ENCODE data around the gene SLC44A1.

SLC44A1 gene

DNA sequence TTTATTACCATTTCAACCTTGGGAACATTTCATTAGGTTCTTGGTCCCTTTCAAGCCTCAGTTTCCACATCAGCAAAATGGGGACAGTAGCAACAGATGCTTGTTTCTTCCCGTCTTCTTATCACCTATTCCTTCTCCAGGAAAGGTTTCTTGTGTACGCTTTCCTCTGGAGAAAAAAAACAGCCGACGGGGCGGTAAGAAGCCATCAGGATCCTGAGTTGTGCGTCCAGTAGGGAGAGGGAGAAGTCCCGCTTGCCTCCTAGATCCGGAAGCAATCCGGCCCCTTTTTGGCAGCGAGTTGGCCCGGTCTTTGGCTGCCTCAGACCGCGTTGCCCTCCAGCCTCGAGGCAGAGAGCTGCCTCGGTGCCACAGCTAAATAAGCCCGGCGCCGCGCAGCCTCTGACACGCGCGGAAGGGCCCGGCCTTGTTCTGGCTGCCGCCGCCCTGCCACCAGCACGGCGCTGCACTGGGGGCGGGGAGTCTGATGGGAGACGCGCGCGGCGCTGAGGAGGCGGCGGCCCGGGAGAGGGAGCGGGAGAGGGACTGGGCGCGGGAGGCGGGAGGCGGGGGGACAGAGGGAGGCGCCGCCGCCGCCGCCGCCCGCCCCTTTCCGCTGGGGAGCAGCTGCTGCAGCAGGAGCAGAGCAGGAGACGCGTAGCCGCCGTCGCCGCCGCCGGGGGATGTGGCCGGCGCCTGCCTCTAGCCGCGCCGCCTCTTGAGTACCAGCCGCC is at the start of gene SLC44A1:
SLC44A1 (plus strand) TSS at position 649 of the 731 bp plus-strand sequence. CDS start 218 bp downstream, outside the sequence.
- peak; percentile 91 to 95 for DNase-seq

DNA sequence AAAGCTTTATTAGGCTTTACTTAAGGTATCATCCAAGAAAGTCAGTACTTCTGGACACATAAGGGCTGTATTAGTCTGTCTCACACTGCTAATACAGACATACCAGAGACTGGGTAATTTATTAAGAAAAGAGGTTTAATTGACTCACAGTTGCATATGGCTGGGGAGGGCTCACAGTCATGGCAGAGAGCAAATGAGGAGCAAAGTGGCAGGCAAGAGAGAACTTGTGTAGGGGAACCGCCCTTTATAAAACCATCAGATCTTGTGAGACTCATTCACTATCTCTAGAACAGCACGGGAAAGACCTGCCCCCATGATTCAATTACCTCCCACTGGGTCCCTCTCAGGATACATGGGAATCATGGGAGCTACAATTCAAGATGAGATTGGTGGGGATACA is 49.2 kb upstream of the SLC44A1 start:
- no peak for DNase-seq

DNA sequence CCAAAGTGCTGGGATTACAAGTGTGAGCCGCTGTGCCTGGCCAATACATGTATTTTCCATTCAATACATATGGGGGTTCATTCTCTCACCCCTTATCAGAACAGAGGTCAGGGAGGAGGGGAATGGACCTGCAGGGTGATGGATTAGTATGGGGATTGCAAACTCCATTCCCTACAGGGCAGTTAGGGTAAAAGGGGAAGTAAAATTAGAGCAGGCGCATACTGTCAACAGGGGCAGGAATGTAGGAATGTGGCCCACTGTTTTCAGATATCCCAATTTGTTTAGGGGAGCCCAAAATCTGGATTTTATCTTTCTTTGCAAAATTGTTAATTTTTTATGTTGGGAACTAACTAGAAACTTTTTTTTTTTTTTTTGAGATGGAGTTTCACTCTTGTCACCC is 46.4 kb upstream of the SLC44A1 start:
- DNase-seq, result no peak

DNA sequence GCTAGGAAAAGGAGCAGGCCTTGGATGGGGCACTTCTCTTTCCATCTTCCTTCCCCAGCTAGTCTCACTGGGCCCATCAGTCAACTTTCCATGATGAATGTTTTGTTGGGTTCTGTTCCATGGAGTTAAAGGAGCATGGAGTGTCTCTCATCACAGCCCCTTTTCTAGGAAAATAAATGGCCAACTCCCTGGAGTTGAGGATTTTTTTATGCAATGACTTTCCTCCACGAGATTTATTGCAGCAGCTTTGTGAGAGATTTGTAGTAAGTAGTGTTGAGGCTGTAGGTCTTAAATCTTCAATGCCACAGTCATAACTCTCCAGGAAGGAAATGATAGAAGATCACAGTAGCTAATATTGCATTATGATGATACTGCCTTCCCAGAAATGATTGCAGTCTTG is 45.6 kb upstream of the SLC44A1 start:
- DNase-seq, result no peak

DNA sequence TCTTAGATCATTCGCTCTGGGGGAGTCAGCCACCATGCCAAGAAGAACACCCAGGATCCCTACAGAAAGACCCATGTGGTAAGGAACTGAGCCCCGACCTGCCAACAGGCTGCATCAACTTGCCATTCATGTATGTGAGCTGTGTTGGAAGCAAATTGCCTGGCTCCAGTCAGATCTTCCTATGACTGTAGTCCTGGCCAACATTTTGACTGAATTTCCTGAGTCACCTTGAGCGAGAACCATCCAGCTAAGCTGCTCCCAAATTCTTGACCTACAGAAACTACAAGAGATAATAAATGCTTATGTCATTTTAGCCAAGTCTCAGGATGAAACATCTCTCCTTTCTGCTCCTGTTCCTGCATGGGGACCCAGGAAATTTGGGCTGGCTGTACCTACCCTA is 40.0 kb upstream of the SLC44A1 start:
- no peak for DNase-seq

DNA sequence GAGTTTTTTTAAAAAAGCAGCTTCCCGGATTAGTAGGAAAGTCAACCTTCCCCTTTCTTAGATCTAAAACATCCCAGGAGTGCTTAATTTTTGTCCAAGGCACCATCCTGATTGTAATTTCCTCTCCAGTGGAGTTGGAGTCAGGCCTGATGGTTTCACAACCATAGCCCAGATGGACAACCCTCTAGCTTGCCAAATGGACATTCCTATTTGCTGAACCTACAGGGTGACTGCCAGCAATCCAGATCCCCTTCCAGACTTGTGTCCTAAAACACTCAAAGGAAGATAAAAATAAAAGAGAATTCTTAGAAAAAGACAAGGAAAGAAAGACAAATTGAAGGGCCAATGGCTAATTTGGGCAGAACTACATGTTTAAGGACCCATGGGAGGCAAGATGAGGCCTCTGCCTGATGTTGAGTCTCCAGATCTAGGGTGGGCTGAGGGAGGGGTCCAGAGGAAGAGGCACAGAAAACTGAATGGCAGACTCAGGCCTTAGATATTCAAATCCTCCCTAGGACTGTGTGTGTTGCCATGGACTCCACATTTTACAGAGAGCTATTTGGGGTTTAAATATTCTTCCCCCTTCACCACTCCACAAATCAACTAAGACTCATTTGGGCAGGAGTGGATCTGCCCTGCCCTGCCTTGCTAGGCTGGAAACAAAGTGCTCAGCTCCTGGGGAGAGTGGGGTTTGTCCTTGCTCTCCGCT is 38.5 kb upstream of the SLC44A1 start:
- no peak for DNase-seq

DNA sequence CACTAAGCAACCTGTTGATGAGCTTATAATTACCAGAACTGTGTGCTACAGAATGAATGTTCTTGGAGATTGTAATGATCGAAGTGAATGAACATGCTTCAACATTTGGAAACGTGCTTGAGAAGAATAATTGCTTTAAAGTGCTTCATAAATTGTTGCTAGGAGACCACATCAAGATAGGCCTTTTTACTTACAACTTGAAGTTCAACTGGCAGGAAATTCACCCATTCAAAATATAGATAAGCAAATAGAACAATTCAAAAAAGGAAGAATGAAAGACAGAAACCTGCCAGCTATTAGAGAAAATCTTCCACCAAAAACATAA is 38.0 kb upstream of the SLC44A1 start:
- DNase-seq, result no peak

DNA sequence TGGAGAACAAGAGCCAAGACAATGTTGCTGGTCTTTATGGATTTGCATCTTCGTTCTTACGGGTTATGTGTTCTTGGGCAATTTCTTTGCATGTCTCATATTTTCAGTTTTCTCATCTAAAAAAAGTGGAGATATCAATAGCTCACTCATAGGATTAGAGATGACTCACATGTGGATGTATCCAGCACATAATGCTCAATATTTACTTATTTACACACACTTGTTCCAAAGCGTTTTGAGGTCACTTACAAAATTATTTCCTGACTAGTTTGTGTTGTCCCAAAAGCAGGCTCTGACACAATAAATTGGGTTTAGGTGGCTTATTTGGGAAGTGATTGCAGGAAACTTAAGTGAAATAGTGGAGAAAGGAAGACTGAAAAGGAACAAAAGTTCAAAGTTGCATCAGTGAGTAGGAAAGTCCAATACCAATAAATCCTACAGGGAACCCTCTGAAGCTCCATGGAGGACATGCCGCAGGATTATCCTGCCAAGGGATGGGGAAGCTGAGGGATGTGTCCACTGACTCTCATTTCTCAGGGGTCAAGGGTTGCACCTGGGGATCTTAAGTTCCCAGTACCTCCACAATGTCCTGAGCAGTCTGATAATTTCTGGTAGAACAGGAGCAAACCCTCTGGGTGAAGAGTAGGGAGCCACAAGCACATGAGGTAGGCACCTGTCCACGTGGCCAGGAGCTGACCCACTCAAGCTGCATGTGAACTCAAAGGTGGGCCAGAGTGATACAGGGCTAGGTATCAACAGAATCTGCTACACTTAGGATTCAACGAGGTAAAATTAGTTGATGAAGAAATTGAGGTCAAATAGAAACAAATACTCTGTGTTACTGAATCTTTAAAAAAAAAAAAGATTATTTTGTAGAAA is 37.4 kb upstream of the SLC44A1 start:
- DNase-seq, result peak in 1 of 2 donors; percentile 14

DNA sequence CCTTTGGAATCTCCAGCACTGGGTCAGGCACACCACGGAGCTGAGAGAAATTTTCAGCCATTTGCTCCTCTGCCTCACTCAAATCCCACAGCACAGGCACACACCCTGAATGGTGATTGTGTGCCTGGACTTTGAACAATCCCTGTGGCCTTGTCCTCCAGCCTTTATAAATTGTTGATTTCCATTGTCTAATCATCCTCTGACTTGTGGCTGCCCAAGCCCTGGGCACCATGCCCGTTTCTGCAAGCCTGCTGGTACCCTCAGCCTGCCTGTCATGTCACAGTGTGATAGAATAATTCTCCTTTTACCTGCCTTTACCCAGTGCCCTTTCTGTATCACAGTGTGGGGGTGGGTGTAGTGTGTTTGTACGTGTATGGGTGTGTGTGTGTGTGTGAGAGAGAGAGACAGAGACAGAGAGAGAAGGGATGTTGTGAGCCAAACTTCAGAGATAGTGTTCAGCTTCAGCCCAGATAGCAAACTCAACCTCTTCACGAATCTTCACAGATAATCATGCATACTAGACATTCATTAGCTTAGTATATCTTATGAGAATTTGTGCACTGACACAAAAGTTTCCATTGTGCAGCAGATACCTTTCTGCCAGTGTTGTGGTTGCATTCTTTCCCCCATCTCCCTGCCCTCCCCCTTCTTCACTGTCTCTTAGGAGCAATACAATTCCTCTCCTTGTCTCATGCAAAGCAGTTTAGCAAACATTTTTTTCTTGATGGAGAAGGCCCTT is 27.8 kb upstream of the SLC44A1 start:
- no peak for DNase-seq

DNA sequence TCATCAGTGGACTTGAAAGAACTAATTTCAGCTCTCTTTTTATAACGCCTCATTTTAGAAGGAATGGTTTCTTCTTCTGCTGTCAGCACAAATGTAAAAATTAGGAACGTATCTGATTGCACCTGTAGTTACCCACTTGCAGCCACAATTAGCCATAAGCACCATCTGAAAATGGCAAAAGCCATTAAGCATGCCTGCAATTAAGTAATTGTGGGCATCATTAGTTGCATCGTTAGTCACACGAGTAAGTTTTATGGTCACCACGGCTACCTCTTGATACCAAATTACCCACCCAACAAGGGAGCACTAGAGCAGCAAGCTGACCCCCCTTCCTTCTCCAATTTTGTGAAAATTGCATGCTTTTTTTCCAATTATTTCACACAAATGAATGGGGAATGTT is 25.8 kb upstream of the SLC44A1 start:
- DNase-seq, result no peak

DNA sequence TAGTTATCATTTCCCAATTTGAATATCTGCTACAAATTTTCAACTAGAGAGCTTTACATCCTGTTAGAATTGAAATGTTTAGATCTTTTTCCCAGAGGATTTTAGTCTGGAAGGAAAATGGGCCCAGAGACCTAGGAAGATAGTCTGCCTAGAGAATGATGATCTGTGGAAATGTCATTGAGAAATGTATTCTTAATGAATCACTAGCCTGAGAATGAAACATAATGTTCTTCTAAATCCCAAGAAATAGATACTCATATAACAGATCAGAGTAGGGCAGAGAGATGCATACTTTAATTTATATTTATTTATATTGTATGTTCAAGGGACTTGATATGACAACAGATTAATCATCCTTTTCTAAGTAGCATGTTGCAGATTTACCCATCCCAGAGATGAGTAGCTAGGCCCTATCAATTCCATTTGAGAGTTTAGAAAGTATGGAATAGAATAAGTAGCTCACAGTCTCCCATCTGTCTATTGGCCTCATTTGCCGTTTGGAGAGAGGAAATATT is 25.1 kb upstream of the SLC44A1 start:
- no peak for DNase-seq

DNA sequence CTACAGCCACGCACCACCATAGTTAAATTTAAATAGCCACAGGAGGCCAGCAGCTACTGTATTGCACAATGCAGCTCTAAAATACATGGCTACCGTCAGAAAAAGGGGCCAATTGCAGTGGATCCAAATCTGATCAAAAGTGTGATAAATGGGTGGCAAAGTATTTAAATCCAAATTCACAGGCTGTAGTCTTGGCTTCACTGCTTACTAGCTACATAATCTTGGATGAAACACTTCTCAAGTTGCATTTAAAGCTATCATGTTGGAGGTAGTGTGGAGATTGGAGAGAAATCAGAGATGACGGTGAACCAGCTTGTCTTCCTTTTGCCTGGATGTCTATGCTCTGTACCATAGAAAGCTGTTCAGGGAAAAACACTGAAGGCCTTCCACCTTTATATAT is 24.0 kb upstream of the SLC44A1 start:
- no peak for DNase-seq

DNA sequence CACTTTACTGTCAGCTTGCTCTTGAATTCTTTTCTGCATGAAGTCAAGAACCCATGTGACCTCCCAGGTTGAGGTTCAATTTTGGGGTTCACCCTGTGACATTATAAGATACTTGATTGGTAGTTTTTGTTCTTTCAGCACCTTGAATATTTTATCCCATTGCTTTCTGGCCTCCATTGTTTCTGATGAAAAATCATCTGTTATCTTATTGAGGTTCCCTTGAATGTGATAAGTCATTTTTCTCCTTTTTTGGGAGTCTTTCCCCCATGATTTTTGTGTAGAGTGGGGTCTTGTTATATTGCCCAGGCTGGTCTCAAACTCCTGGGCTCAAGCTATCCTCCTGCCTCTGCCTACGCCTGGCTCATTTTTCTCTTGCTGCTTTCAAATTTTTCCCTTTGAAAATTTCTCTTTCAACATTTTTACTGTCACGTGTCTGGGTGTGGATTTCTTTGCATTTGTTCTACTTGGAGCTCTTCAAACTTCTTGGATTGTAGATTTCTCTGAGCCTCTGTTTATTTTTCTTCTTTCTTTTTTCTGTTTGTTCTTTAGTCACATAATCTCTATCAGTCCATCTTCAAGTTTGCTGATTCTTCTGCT is 20.8 kb upstream of the SLC44A1 start:
- DNase-seq, result no peak

DNA sequence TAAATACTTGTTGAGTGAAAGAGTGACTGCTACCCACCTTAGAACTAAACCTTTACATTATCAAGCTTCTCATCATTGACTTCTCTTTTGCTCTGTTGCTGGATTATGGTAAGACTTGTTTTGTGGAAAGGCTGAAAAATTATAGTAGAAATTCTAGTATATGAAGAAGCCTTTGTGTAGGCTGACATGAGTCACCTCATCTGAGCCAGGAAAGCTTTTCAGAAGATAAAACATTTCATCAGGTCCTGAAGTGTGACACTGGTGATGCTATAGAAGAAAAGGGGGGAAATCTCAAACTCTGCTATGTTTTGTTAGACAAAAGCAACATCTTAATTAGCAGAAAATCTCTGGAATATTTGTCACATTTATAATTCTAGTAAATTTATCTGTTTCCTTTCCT is 18.4 kb upstream of the SLC44A1 start:
- no peak for DNase-seq

DNA sequence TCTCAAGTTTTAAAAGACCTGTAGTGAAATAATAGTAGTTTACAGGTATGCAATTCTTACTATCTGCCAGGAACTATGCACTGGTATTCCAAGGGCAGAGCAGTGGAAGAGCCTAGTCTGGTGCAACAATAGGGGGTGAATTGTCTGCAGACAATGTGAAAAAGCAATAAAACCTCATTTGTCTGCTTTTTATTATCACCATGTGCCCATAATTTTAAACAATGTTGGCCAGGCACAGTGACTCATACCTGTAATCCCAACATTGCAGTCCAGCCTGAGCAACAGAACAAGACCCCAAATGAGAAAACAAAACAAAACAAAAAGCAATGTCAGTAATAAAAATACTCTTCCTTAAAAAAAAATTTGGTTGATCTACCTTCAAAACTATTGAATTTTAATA is 12.2 kb upstream of the SLC44A1 start:
- DNase-seq, result no peak

DNA sequence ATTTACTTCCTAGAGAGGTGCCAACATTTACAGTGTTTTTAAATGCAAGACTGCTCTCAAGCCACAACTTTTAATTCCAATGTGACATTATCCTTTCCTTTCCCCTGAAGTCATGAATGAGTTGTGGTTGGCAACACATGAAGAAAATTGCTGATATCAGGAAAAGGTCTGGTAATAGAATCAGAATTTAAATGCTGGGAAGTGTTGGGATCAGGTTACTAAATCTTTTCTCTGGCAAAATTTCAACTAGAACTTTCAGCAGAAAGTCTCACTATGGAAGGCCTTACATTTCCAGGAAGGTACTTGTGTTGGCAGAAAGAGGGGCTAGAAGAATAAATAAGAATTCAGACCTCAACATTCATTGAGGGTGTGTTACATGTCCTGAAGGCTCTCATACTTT is 10.6 kb upstream of the SLC44A1 start:
- DNase-seq, result no peak

DNA sequence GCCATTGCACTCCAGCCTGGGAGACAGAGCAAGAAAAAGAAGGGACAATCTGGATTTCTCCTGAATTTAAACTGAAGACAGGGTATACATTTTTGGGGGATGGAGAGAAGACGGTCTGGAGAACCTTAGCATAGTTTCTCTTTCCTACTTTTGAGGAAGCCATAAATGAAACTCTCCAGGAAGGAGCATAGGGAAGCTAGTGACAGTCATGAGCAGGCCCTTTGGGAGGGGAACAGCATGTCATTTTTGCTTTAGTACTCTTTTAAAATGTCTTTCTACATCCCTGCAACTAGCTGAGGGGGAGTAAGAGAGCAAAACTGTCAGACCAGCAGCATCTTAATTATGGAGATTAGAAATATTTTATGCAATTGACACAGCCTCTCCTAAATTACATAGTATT is 8.2 kb upstream of the SLC44A1 start:
- peak; percentile 35 to 57 for DNase-seq

DNA sequence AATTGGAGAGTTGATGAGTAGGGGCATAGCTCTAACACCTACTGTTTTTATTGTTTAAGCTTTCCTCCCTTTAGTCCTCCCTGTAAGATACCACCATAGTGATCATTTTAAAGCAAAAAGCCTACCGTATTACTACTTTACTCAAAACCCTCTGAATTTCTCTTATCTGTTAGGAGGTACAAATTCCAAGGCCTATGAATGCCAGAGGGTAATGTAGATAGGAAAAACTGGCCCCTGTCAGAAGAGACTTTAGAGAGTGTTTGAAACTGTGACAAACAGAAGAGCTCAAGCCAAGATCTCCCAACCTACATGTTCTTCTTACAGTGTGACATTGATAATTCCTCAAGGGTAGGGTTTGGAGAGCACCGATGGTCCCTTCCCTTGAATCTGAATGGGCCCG is 7.2 kb upstream of the SLC44A1 start:
- no peak for DNase-seq

DNA sequence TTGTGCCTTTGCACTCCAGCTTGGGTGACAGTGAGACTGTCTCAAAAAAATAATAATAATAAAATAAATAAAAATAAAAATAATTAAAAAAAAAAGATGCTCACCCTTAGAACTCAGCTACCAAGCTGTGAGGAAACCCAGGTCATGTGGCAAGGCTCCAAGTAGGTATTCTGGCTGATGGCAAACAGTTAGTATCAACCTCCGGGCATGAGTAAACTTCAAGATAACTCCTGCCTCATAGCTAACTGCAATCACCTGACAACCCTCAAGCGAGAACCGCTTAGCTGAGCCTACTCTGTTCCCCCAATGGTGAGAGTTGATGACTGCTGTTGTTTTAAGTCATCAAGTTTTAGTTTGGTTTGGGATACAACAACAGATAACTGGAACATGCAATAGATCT is 6.1 kb upstream of the SLC44A1 start:
- DNase-seq, result no peak

DNA sequence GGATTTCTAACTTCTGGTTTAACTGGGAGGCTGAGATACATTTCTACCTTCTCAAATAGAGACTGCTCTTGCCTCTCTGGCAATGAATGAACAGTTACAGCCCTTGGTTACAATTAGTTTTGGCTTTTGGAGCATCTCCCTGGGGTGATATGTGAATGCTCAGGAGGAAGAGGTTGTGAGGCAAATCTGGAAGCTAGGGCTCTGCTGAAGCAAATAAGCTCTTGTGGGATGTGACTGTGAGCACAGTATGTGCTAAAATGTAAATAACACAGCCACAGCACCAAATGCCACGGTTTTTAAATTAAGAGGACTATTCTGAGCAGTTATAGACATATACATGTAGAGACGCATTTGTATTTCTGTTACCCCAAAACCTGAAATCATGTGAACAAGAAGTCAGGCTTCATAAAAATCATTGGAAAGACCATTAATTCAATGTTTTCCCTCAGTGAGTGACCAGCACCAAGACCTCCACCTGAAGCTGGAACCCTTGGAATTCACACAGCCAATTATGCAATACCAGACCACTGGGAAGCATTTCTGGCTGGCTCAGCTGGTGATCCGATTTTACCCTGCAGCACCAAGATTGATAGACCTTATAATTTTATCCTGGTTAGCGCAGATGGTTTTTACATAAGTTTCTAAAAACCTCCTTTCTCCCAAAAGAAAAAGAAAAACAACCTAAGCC is 3.0 kb upstream of the SLC44A1 start:
- DNase-seq, result no peak

DNA sequence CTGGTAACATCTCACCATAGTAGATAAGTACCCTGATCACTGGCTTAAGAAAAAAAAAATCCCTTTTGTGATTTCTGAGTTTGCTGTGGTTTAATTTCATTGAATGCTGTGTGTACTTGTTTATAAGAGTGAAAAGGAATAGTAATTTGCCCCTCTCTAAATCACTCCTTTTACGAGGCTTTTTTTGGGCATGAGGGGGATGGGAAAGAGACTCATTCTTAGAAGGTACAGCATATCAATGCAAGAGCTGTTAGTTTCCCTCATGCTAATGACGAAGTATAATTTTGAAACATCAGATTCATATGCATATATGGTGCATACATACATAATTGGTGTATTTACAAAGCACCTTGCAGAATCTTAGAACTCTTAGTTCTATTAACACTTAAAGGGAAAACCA is 2.4 kb upstream of the SLC44A1 start:
- no peak for DNase-seq

DNA sequence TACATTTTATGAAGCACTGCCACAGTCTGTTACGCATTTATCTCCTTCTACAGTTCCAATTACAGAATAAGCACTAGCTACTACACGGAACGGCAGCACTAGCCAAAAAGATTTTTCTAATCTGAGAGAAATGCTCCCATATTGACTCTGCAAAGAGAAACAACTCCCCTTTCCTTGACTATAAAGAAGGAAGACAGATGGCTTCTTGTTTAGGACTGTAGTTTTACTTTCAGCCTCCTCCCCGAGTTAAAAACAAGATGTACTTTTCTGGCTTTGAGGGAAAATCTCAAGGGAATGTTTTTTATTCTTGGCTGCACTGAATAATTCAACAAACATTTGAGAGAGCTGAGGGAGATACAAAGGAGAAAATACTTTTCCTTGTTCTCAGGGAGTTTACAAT is 1.9 kb upstream of the SLC44A1 start:
- DNase-seq, result no peak

Measured in inflammatory macrophage treated with lipopolysaccharide for 1 hour (primary cell).